H1 (cell line): Measurements from ENCODE around the gene NEDD1. TPM values are rescaled to one million over a fixed set of nuclear protein-coding genes. Genes with fewer than 3 reads are reported as not detected.

Source experiments
- CTCF ChIA-PET: fragments of 300-600 bp; sonication (Branson Sonifier 250); formaldehyde crosslinking; loops from one replicate; lab custom pipeline; 2021; ENCODE audit not compliant: partially characterized antibody; lab: Charles Lee
- POLR2A ChIA-PET: fragments of 300-600 bp; sonication (Branson Sonifier 250); formaldehyde crosslinking; loops from one replicate; lab custom pipeline; 2021; ENCODE audit warnings: inconsistent platforms; ENCODE audit not compliant: partially characterized antibody; lab: Charles Lee
- DNase-seq, 2 experiments: peaks; one replicate each; pipeline versions ENCODE4 v3.0.0 to v3.0.0-alpha.2; 2010 to 2022; ENCODE audit warnings: low spot score in 2 of 2, low read depth in 1 of 2, mixed read lengths in 1 of 2
- FAIRE-seq: peaks from 2 replicates; lab custom pipeline; 2011; peaks lifted over from hg19 to GRCh38; lab: Jason Lieb, UNC
- H2AFZ ChIP-seq: 2 replicates; pipeline ENCODE4 v1.8.1; 2012; ENCODE audit warnings: low read length, inconsistent platforms
- H2AK5ac ChIP-seq: 2 replicates; pipeline ENCODE4 v1.6.1; 2013; ENCODE audit warnings: low read depth, low read length
- H2BK120ac ChIP-seq: replicated peaks from 2 replicates; pipeline ENCODE3; 2013; ENCODE audit warnings: low read depth, low read length, inconsistent platforms
- H2BK12ac ChIP-seq: 2 replicates; pipeline ENCODE4 v1.6.1; 2013; ENCODE audit warnings: low read depth, low read length
- H2BK15ac ChIP-seq: 2 replicates; pipeline ENCODE4 v1.6.1; 2013; ENCODE audit warnings: low read length
- H2BK20ac ChIP-seq: 2 replicates; pipeline ENCODE4 v1.6.1; 2013; ENCODE audit warnings: low read length
- H2BK5ac ChIP-seq: 2 replicates; pipeline ENCODE4 v1.6.1; 2013; ENCODE audit warnings: low read depth, low read length
- H3K14ac ChIP-seq: 2 replicates; pipeline ENCODE4 v1.6.1; 2013; ENCODE audit warnings: inconsistent platforms; ENCODE audit not compliant: insufficient read length
- H3K18ac ChIP-seq: 2 replicates; pipeline ENCODE4 v1.6.1; 2013; ENCODE audit warnings: low read length; ENCODE audit errors: extremely low read depth
- H3K23ac ChIP-seq: 2 replicates; pipeline ENCODE4 v1.6.1; 2013; ENCODE audit warnings: inconsistent platforms; ENCODE audit not compliant: insufficient read length
- H3K23me2 ChIP-seq: 2 replicates; pipeline ENCODE4 v1.6.1; 2013; ENCODE audit warnings: low read depth, low read length
- H3K27ac ChIP-seq: 2 replicates; pipeline ENCODE4 v1.6.1; 2011; ENCODE audit warnings: low read depth, low read length, inconsistent platforms
- H3K27me3 ChIP-seq, 4 experiments: replicated peaks in 1 of 4; 1 replicate in 1 of 4; 2 replicates in 3 of 4; pipeline versions ENCODE4 v1.6.1 to v1.8.1; 2011 to 2013; ENCODE audit warnings: low read length in 3 of 4, mild to moderate bottlenecking in 3 of 4, inconsistent platforms in 2 of 4, mixed read lengths in 2 of 4, moderate library complexity in 1 of 4; ENCODE audit not compliant: control insufficient read depth in 3 of 4, insufficient read depth in 3 of 4; ENCODE audit errors: extremely low read depth in 1 of 4
- H3K36me3 ChIP-seq, 4 experiments: 2 replicates each; pipeline versions ENCODE4 v1.6.1 to v1.8.1; 2011 to 2013; ENCODE audit warnings: mild to moderate bottlenecking in 4 of 4, low read length in 3 of 4, moderate library complexity in 2 of 4, control low read depth in 1 of 4, inconsistent platforms in 1 of 4; ENCODE audit not compliant: insufficient read depth in 4 of 4, control insufficient read depth in 2 of 4
- H3K4ac ChIP-seq: replicated peaks from 2 replicates; pipeline ENCODE3; 2013; ENCODE audit warnings: low read length, low read depth, mixed read lengths, inconsistent platforms; ENCODE audit not compliant: insufficient read length
- H3K4me1 ChIP-seq, 4 experiments: replicated peaks in 1 of 4; 1 replicate in 1 of 4; 2 replicates in 3 of 4; pipeline versions ENCODE4 v1.6.1 to v1.8.1; 2011 to 2013; ENCODE audit warnings: low read length in 3 of 4, inconsistent platforms in 2 of 4, mixed read lengths in 1 of 4; ENCODE audit not compliant: insufficient read depth in 4 of 4, control insufficient read depth in 3 of 4
- H3K4me2 ChIP-seq, 2 experiments: 2 replicates each; pipeline versions ENCODE4 v1.6.1 to v1.8.1; 2011 to 2013; ENCODE audit warnings: low read depth in 2 of 2, low read length in 2 of 2, control low read depth in 1 of 2, inconsistent platforms in 1 of 2, mild to moderate bottlenecking in 1 of 2; ENCODE audit not compliant: insufficient read depth in 1 of 2
- H3K4me3 ChIP-seq, 4 experiments: fragments of 200-600, 300-600 bp in 1 of 4; sonication (generic), shearing (Covaris generic), sonication (Bioruptor Twin) in 1 of 4; 2 replicates each; pipeline versions ENCODE4 v1.5.1 to v1.8.1; 2011 to 2016; ENCODE audit warnings: low read length in 4 of 4, low read depth in 3 of 4, control low read depth in 2 of 4, inconsistent platforms in 2 of 4, mild to moderate bottlenecking in 2 of 4, mixed read lengths in 1 of 4, moderate library complexity in 1 of 4; ENCODE audit not compliant: insufficient read depth in 2 of 4; ENCODE audit errors: extremely low read depth in 1 of 4
- H3K56ac ChIP-seq: replicated peaks from 2 replicates; pipeline ENCODE3; 2013; ENCODE audit warnings: low read depth, mild to moderate bottlenecking, mixed read lengths, low read length, inconsistent platforms; ENCODE audit not compliant: insufficient read length
- H3K79me1 ChIP-seq: 2 replicates; pipeline ENCODE4 v1.6.1; 2013; ENCODE audit warnings: low read depth, low read length, control low read depth
- H3K79me2 ChIP-seq, 2 experiments: 2 replicates each; pipeline versions ENCODE4 v1.6.1 to v1.8.1; 2012 to 2013; ENCODE audit warnings: low read length in 2 of 2, mild to moderate bottlenecking in 2 of 2, inconsistent platforms in 1 of 2; ENCODE audit not compliant: insufficient read depth in 2 of 2, control insufficient read depth in 1 of 2
- H3K9ac ChIP-seq, 4 experiments: replicated peaks in 1 of 4; 1 replicate in 1 of 4; 2 replicates in 3 of 4; pipeline versions ENCODE4 v1.6.1 to v1.8.1; 2011 to 2013; ENCODE audit warnings: low read depth in 3 of 4, low read length in 3 of 4, control low read depth in 2 of 4, mild to moderate bottlenecking in 2 of 4, moderate library complexity in 2 of 4, inconsistent platforms in 1 of 4; ENCODE audit errors: extremely low read depth in 1 of 4
- H3K9me3 ChIP-seq, 2 experiments: 2 replicates each; pipeline versions ENCODE4 v1.6.1 to v1.8.1; 2012 to 2013; ENCODE audit warnings: mild to moderate bottlenecking in 2 of 2, moderate library complexity in 2 of 2, control low read depth in 1 of 2, inconsistent platforms in 1 of 2, low read depth in 1 of 2, low read length in 1 of 2, mixed read lengths in 1 of 2; ENCODE audit not compliant: insufficient read depth in 2 of 2
- H4K20me1 ChIP-seq, 2 experiments: replicated peaks in 1 of 2; 2 replicates each; pipeline versions ENCODE3 to v1.8.1; 2011 to 2013; ENCODE audit warnings: inconsistent platforms in 2 of 2, low read length in 2 of 2, mild to moderate bottlenecking in 1 of 2; ENCODE audit not compliant: insufficient read depth in 2 of 2, control insufficient read depth in 1 of 2
- H4K5ac ChIP-seq: 2 replicates; pipeline ENCODE4 v1.6.1; 2013; ENCODE audit warnings: low read length, low read depth, mixed read lengths, inconsistent platforms; ENCODE audit not compliant: insufficient read length
- H4K8ac ChIP-seq: 2 replicates; pipeline ENCODE4 v1.8.0; 2013; ENCODE audit warnings: mild to moderate bottlenecking, moderate library complexity, low read length, inconsistent platforms; ENCODE audit not compliant: insufficient read depth; ENCODE audit errors: extremely low read depth
- H4K91ac ChIP-seq: replicated peaks from 2 replicates; pipeline ENCODE3; 2013; ENCODE audit warnings: low read length, mixed read lengths, inconsistent platforms; ENCODE audit not compliant: insufficient read length
- BCL11A ChIP-seq, 2 experiments: IDR thresholded peaks; one replicate each; pipeline ENCODE4 v1.6.1; 2011; ENCODE audit warnings: low read depth in 2 of 2, low read length in 2 of 2, mild to moderate bottlenecking in 2 of 2
- CBX8 ChIP-seq: fragments of 300-800, 300-1000 bp; sonication (generic); IDR thresholded peaks from 2 replicates; pipeline ENCODE4 v1.7.1; 2016; ENCODE audit warnings: low read depth, low read length, borderline replicate concordance
- CREB1 ChIP-seq: IDR thresholded peaks from 2 replicates; pipeline ENCODE4 v1.6.1; 2012; ENCODE audit warnings: inconsistent platforms
- EP300 ChIP-seq, 2 experiments: IDR thresholded peaks; 1 replicate in 1 of 2; 2 replicates in 1 of 2; pipeline ENCODE4 v1.6.1; 2011 to 2012; ENCODE audit warnings: low read depth in 2 of 2, low read length in 2 of 2, mild to moderate bottlenecking in 2 of 2, borderline replicate concordance in 1 of 2, inconsistent platforms in 1 of 2, moderate library complexity in 1 of 2
- JUN ChIP-seq: IDR thresholded peaks from 2 replicates; pipeline ENCODE4 v1.6.1; 2011; ENCODE audit warnings: low read depth, mild to moderate bottlenecking, improper control_type of control experiment, low read length
- KDM5A ChIP-seq: fragments of 200-600 bp; IDR thresholded peaks from 2 replicates; pipeline ENCODE4 v1.7.1; 2012; ENCODE audit warnings: mild to moderate bottlenecking, low read length, inconsistent platforms, mixed read lengths
- POLR2A ChIP-seq, 2 experiments: IDR thresholded peaks; 1 replicate in 1 of 2; 2 replicates in 1 of 2; pipeline ENCODE4 v1.6.1; 2011; ENCODE audit warnings: low read depth in 2 of 2, low read length in 2 of 2, mild to moderate bottlenecking in 2 of 2; ENCODE audit errors: control extremely low read depth in 1 of 2
- POU5F1 ChIP-seq: IDR thresholded peaks from 2 replicates; pipeline ENCODE4 v1.6.1; 2011; ENCODE audit warnings: low read depth, mild to moderate bottlenecking, low read length, moderate library complexity
- RBBP5 ChIP-seq: IDR thresholded peaks from 2 replicates; pipeline ENCODE4 v1.7.1; 2012; ENCODE audit warnings: low read depth, mild to moderate bottlenecking, inconsistent platforms, low read length, moderate library complexity, borderline replicate concordance
- RFX5 ChIP-seq: IDR thresholded peaks from 2 replicates; pipeline ENCODE4 v1.6.1; 2011; ENCODE audit warnings: low read depth, low read length, improper control_type of control experiment, borderline replicate concordance
- RNF2 ChIP-seq: fragments of 200-900, 300-1000 bp; sonication (generic); IDR thresholded peaks from 2 replicates; pipeline ENCODE4 v1.7.1; 2016; ENCODE audit warnings: borderline replicate concordance, low read depth, mild to moderate bottlenecking, antibody characterized with exemption, low read length; ENCODE audit not compliant: poor library complexity, severe bottlenecking; ENCODE audit errors: missing control alignments
- SRF ChIP-seq: IDR thresholded peaks from 2 replicates; pipeline ENCODE4 v1.6.1; 2011; ENCODE audit warnings: mild to moderate bottlenecking, low read depth, low read length, moderate library complexity
- TBP ChIP-seq: IDR thresholded peaks from 2 replicates; pipeline ENCODE4 v1.6.1; 2011; ENCODE audit warnings: low read depth, low read length, improper control_type of control experiment
- WGBS, 2 experiments: shearing (Covaris generic) in 1 of 2; methylation state at CpG; one replicate each; pipeline versions ENCODE4 v1.1.6 to v1.1.7; 2013 to 2015; ENCODE audit warnings: low lambda C conversion rate in 2 of 2, mixed read lengths in 2 of 2, inconsistent platforms in 1 of 2, low coverage in 1 of 2, missing lambda C conversion rate in 1 of 2; ENCODE audit not compliant: insufficient replicate concordance in 2 of 2, insufficient coverage in 1 of 2, insufficient read length in 1 of 2; ENCODE audit errors: extremely low coverage in 1 of 2, missing lambda C conversion rate in 1 of 2; 5-methylcytosine and 5-hydroxymethylcytosine counted together
- polyA plus RNA-seq, 7 experiments: library from polyadenylated mRNA; depleted of rRNA in 3 of 7; stranded (reverse) in 5 of 7; unstranded in 2 of 7; fragments of >200 nt in 5 of 7; fragments of 200-250 nt in 2 of 7; gene quantifications; 1 replicate in 5 of 7; 2 replicates in 1 of 7; 4 replicates in 1 of 7; pipeline versions ENCODE4 v1.2.1 to v1.2.3, GENCODE V29; 2011 to 2013; ENCODE audit warnings: missing spikeins in 2 of 7, mixed read lengths in 2 of 7
- total RNA-seq: library from RNA; stranded (reverse); fragmentation: NEBNext Ultra II Directional; extraction: Animal tissue kit (Norgen Biotek cat#: 25700); gene quantifications from 2 replicates; pipeline ENCODE4 v1.2.1, GENCODE V29; 2021
- TF ChIP-seq, protein P1 (sequence below): IDR thresholded peaks from 2 replicates; pipeline ENCODE4 v1.6.1; 2011; ENCODE audit warnings: low read length, improper control_type of control experiment

The NEDD1 gene
- total and polyA plus RNA-seq, 2 of the 8 experiments (the other 6 are each of a cell fraction or from before 2014, with no cell fraction given): 9.0 to 26.6 TPM

DNA sequence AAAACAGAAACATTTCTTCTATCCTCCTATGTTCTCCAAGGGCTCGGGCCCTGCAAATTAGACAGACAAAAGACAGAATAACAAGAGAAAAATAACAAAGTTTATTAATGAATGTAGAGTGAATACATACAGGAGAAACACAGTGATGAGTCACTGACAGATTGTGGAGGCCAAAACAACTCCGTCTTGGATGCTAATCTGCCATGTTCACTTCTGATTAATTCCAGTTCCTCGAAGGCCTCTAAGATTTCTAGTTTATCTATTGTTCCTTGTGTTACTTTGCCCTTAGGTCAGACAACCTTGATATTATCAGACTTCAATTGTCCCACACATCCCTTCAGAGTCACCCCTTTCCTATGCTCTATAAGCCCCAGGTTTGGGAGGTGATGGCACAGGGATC is 26.8 kb upstream of the NEDD1 start:
- H3K4ac ChIP-seq: no peak overlapping the region
- H3K23ac ChIP-seq: no peak overlapping the region
- ChIA-PET POLR2A (interaction anchor here (0.8 kb wide), 1 partner anchor 10 kb away, joined by 3 read pairs; no protein-coding TSS in a partner anchor), CTCF (no interaction called here)
- no peak overlapping the region for H2BK12ac ChIP-seq
- H3K4me3 ChIP-seq: no peak overlapping the region
- H3K18ac ChIP-seq: no peak overlapping the region
- no peak overlapping the region for H3K9ac ChIP-seq
- H3K4me2 ChIP-seq: no peak overlapping the region
- no peaks in the 10 kb centered on the region for H3K23me2 ChIP-seq
- H3K27ac ChIP-seq: no peak overlapping the region
- H3K79me2 ChIP-seq: no peaks in the 10 kb centered on the region
- no peak overlapping the region for H3K56ac ChIP-seq
- no peaks in the 10 kb centered on the region for H3K79me1 ChIP-seq
- H2BK5ac ChIP-seq: no peak overlapping the region
- WGBS, 2 experiments: 93% methylated on average over 3 of the region's 3 CpGs; no CpG with 5 or more reads in 1 of the 2 experiments
- FAIRE-seq: no peak
- no peaks in the 10 kb centered on the region for H4K20me1 ChIP-seq
- H3K9me3 ChIP-seq: no peaks in the 10 kb centered on the region
- H3K27me3 ChIP-seq: no peaks in the 10 kb centered on the region
- DNase-seq: no peak
- H4K91ac ChIP-seq: no peak overlapping the region
- no peak overlapping the region for H2AK5ac ChIP-seq
- no peak overlapping the region for H2BK20ac ChIP-seq
- no peaks in the 10 kb centered on the region for H3K36me3 ChIP-seq
- no peaks in the 10 kb centered on the region for H3K4me1 ChIP-seq
- H3K14ac ChIP-seq: no peak overlapping the region
- no peak overlapping the region for H2BK15ac ChIP-seq
- no peak overlapping the region for H4K8ac ChIP-seq
- H4K5ac ChIP-seq: no peak overlapping the region
- H2AFZ ChIP-seq: no peak overlapping the region
- H2BK120ac ChIP-seq: no peak overlapping the region
- TF ChIP-seq KDM5A: no peak
- TF ChIP-seq RBBP5: no peak
- no peak for TF ChIP-seq CREB1
- no peak for TF ChIP-seq CBX8
- TF ChIP-seq SRF: no peak
- no peak for TF ChIP-seq EP300 (IDR thresholded peaks at IDR 0.05; ENCODE audit: borderline replicate concordance in 1 of 2, low read depth in 2 of 2, low read length in 2 of 2)
- TF ChIP-seq, protein P1, sequence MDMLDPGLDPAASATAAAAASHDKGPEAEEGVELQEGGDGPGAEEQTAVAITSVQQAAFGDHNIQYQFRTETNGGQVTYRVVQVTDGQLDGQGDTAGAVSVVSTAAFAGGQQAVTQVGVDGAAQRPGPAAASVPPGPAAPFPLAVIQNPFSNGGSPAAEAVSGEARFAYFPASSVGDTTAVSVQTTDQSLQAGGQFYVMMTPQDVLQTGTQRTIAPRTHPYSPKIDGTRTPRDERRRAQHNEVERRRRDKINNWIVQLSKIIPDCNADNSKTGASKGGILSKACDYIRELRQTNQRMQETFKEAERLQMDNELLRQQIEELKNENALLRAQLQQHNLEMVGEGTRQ: no peak
- no peak for TF ChIP-seq POLR2A (IDR thresholded peaks at IDR 0.05; ENCODE audit: control extremely low read depth in 1 of 2, low read depth in 2 of 2, low read length in 2 of 2)
- TF ChIP-seq POU5F1: no peak
- no peak for TF ChIP-seq RFX5
- no peak for TF ChIP-seq TBP
- no peak for TF ChIP-seq RNF2
- TF ChIP-seq BCL11A (IDR thresholded peaks at IDR 0.05; ENCODE audit: low read depth in 2 of 2, low read length in 2 of 2): no peak
- no peak for TF ChIP-seq JUN
